Measurements from ENCODE around the gene ITCH.

The ITCH gene

GRCh38 chr20:34527016-34527415, 163.9 kb downstream of the ITCH start:
- no peak for DNase-seq (ENCODE audit: low read depth in 4 of 4, low spot score in 1 of 4)

DNA sequence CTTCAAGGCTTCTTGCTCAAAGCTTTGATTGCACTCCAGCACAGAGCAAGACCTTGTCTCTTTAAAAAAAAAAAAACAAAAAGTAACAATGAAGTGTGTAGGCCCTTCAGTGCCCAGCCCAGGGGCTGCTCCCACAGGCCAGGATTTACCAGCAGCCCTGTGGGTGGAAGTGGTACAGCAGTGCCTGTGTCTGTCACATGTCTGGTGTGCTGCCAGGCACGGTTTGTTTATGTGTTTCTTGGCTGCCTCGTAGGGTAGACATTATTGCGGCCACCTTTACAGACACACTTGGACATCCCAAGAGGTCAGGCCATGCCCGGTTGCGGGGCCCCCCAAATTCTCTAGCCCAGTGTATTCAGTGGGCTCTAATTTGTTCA, 165.8 kb downstream of the ITCH start:
- no peak for DNase-seq (ENCODE audit: low read depth in 4 of 4, low spot score in 1 of 4)

DNA sequence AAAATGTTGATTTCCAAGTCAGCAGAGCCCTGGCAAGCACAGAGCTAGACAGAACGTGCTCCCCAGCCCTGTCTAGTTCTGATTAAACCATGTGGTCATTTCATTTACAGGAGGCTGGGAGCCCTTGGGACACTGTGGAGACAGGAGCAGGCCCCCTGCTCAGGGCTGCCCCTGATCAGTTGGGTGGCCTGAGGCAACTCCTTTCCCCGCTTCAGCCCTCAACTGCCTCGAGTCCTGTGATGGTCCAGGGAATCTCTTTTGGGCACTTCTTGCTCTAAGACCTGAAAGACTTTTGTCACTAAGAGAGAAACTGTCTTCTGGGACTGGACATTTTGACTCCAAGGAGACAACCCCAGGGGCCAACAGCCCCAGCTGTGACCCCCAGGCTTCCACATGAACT, 166.7 kb downstream of the ITCH start:
- no peak for DNase-seq (ENCODE audit: low read depth in 4 of 4, low spot score in 1 of 4)

- no peak for DNase-seq (ENCODE audit: low read depth in 4 of 4, low spot score in 1 of 4)
Measured at GRCh38 chr20:34530342-34530741, 167.3 kb downstream of the ITCH start.

- no peak for DNase-seq (ENCODE audit: low read depth in 4 of 4, low spot score in 1 of 4)
Measured at GRCh38 chr20:34531608-34532265, 168.7 kb downstream of the ITCH start.

GRCh38 chr20:34532320-34532719, 169.2 kb downstream of the ITCH start:
- DNase-seq (ENCODE audit: low read depth in 4 of 4, low spot score in 1 of 4), result no peak

DNA sequence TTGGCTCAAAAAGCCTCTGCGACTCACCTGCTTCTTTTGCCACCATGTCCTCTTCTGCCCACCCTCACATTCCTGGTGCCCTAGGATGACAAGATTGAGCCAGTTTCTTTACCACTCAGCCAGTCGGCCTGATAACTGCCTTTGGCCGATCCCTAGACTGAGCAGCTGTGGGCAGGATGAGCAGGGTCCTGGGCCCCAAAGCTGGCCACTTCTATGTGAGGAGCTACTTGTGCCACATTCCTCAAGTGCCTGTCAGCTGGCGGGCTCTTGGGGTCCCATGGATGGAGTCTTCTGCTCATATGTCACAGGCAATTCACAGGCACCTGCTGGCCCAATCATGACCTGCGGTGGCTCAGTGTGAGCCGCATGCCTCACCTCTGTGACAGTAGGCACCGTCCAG, 169.7 kb downstream of the ITCH start:
- DNase-seq (ENCODE audit: low read depth in 4 of 4, low spot score in 1 of 4), result no peak

- no peak for DNase-seq (ENCODE audit: low read depth in 4 of 4, low spot score in 1 of 4)
Measured at GRCh38 chr20:34534391-34535165, 171.5 kb downstream of the ITCH start.

DNA sequence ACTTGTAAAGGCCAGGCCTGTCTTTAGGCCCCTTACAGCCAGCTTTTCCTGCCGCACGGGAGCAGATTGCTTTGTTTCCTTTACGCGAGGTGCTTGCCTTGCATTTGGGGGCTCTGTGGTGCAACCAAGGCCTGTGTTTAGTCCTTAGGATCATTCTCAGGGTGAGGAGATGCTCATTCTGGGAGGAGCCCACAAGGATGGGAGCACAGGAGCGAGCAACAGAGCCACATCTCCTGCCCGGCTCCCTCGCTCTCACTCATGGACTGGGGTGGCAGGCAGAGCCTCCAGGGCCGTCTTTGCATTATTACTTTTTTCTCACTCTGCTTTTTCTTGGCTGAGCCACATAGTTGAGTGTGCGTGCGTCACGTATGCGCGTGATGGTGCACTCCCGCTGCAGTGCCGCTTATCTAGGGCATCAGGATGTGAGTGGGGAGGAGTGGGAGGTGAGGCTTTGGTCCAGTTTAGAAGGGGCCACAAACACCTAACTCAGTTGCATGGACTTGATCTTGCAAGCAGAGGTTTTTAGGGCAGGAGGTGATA, 172.3 kb downstream of the ITCH start:
- DNase-seq (ENCODE audit: low read depth in 4 of 4, low spot score in 1 of 4), result no peak

DNA sequence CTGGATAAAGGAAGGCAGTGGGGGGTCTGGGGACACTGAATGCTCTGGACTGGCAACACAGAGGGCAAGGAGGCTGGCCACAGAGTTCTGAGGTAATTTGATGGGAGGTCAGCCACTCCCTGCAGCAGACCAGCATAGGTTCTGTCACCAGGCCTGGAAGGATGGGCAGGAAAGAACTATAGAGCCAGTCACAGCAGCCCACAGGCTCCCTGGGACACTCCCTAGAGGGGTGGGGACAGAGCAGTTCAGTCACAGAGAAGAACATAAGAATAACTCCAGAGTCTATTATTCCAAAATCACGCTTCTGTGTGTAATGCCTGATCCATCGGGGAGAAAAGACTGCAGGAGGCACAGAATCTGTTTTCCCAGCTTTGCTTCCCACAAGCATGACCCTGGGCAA, 172.8 kb downstream of the ITCH start:
- DNase-seq (ENCODE audit: low read depth in 4 of 4, low spot score in 1 of 4), result no peak

GRCh38 chr20:34536798-34537394, 173.8 kb downstream of the ITCH start:
- peak in 1 of 4 experiments; percentile 32 for DNase-seq (ENCODE audit: low read depth in 4 of 4, low spot score in 1 of 4)

- no peak for DNase-seq (ENCODE audit: low read depth in 4 of 4, low spot score in 1 of 4)
Measured at GRCh38 chr20:34537651-34538050, 174.6 kb downstream of the ITCH start.

GRCh38 chr20:34538671-34539123, 175.6 kb downstream of the ITCH start:
- peak in 2 of 4 experiments; percentile 29 to 43 for DNase-seq (ENCODE audit: low read depth in 4 of 4, low spot score in 1 of 4)

GRCh38 chr20:34539756-34540155, 176.7 kb downstream of the ITCH start:
- no peak for DNase-seq (ENCODE audit: low read depth in 4 of 4, low spot score in 1 of 4)

- no peak for DNase-seq (ENCODE audit: low read depth in 4 of 4, low spot score in 1 of 4)
Measured at GRCh38 chr20:34540596-34541263, 177.7 kb downstream of the ITCH start.

GRCh38 chr20:34541264-34541901, 178.3 kb downstream of the ITCH start:
- no peak for DNase-seq (ENCODE audit: low read depth in 4 of 4, low spot score in 1 of 4)

DNA sequence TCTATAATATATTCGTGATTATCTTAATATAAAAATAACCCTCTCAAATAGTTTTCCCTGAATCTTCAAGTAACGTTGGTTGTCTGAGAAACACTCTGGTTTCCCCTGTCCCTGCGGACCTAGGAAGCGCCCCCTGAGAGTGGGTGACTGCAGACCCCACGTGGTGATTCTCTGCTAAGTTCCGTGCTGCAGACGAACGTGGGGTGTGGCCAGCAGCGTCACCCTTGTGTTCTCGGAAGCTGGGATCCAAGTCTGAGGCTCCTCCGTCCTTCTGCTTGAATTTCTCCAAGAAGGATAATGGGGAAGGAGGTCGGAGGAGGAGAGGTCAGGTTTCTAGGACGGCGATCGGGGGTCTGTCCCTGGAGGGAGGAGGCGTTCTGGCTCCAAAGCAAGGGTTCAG, 178.8 kb downstream of the ITCH start:
- DNase-seq (ENCODE audit: low read depth in 4 of 4, low spot score in 1 of 4), result no peak

GRCh38 chr20:34542439-34542838, 179.4 kb downstream of the ITCH start:
- DNase-seq (ENCODE audit: low read depth in 4 of 4, low spot score in 1 of 4), result no peak

GRCh38 chr20:34543463-34544056, 180.5 kb downstream of the ITCH start:
- DNase-seq (ENCODE audit: low read depth in 4 of 4, low spot score in 1 of 4), result no peak

DNA sequence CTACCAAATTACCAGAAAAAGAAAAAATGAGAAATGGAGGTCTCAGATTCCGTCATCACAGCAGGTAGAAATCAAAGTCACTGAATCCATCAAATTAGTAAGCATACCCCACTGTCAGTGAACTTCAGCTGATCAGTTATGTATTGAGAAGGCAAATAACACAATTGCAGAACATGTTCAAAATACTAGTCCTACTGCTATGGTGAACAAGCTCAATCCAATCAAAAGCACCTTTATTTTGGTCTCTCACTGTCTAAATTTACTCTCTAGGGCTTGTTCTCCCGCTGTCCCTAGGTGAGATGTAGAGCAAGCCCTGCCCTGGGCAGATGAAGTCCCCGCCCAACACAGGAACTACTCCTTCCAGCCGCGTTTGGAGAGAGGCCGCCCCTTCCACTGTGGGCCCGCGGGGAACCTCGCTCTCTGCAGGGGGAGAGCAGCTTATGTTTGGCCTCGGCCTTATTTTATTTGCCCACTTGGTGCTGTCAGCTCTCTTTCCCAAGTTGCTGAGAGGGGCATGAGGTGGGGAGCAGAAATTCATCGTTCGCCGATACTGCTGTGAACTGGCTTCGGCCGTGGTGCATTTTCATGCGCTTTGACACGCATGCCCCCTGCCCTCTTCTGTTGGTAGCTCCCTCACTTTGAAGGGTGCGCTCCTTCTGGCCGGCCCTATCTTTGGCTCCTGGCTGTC, 181.2 kb downstream of the ITCH start:
- DNase-seq (ENCODE audit: low read depth in 4 of 4, low spot score in 1 of 4), result no peak
